HepG2 (cell line): ENCODE results near the gene MYCBPAP. TPM values are rescaled to one million over a fixed set of nuclear protein-coding genes. Genes with fewer than 3 reads are reported as not detected.

Source experiments
- AKAP8 ChIP-seq: sonication (generic); formaldehyde crosslinking; IDR thresholded peaks from 2 replicates; pipeline ENCODE4 v1.5.1; 2020; ENCODE audit warnings: mild to moderate bottlenecking, missing genetic modification reagents
- ARNT2 ChIP-seq: sonication (generic); formaldehyde crosslinking; IDR thresholded peaks from 2 replicates; pipeline ENCODE4 v1.8.0; 2022; ENCODE audit warnings: mild to moderate bottlenecking, low read depth, missing genetic modification reagents, moderate library complexity
- KDM2A ChIP-seq: sonication (generic); formaldehyde crosslinking; IDR thresholded peaks from 2 replicates; pipeline ENCODE4 v1.4.0; 2020; ENCODE audit warnings: low read depth, missing genetic modification reagents, borderline replicate concordance
- KDM3A ChIP-seq: IDR thresholded peaks from 2 replicates; pipeline ENCODE4 v1.6.1; 2018; ENCODE audit warnings: low read depth, missing compliant biosample characterization
- MIXL1 ChIP-seq: IDR thresholded peaks from 2 replicates; pipeline ENCODE4 v1.6.1; 2016
- MTF2 ChIP-seq: sonication (generic); formaldehyde crosslinking; IDR thresholded peaks from 2 replicates; pipeline ENCODE4 v1.5.0; 2020; ENCODE audit warnings: missing genetic modification reagents, borderline replicate concordance
- PAXIP1 ChIP-seq: sonication (generic); formaldehyde crosslinking; conservative IDR thresholded peaks from 2 replicates; pipeline ENCODE4 v1.4.0; 2020; ENCODE audit warnings: mild to moderate bottlenecking, missing genetic modification reagents, moderate library complexity
- POLR2AphosphoS2 ChIP-seq: IDR thresholded peaks from 2 replicates; pipeline ENCODE4 v1.6.1; 2011; ENCODE audit warnings: low read depth, low read length, improper control_type of control experiment
- SAP130 ChIP-seq: IDR thresholded peaks from 2 replicates; pipeline ENCODE4 v1.6.1; 2016; ENCODE audit warnings: low read depth
- SMARCE1 ChIP-seq: fragments of 450-650 bp; IDR thresholded peaks from 2 replicates; pipeline ENCODE4 v1.6.1; 2017; ENCODE audit warnings: borderline replicate concordance
- SPEN ChIP-seq: sonication (generic); formaldehyde crosslinking; IDR thresholded peaks from 2 replicates; pipeline ENCODE4 v1.5.1; 2020; ENCODE audit warnings: low read depth, mild to moderate bottlenecking, missing genetic modification reagents
- TARDBP ChIP-seq: sonication (generic); formaldehyde crosslinking; IDR thresholded peaks from 2 replicates; pipeline ENCODE4 v1.8.0; 2022; ENCODE audit warnings: mild to moderate bottlenecking, missing genetic modification reagents
- ZNF264 ChIP-seq: sonication (generic); formaldehyde crosslinking; IDR thresholded peaks from 2 replicates; pipeline ENCODE4 v1.4.0; 2020; ENCODE audit warnings: missing genetic modification reagents
- ZNF605 ChIP-seq: sonication (generic); formaldehyde crosslinking; IDR thresholded peaks from 2 replicates; pipeline ENCODE4 v1.8.0; 2022; ENCODE audit warnings: mild to moderate bottlenecking, missing genetic modification reagents
- ZNF720 ChIP-seq: sonication (generic); formaldehyde crosslinking; IDR thresholded peaks from 2 replicates; pipeline ENCODE4 v1.4.0; 2020; ENCODE audit warnings: missing genetic modification reagents
- ZNF724P ChIP-seq: sonication (generic); formaldehyde crosslinking; IDR thresholded peaks from 2 replicates; pipeline ENCODE4 v1.8.0; 2022; ENCODE audit warnings: missing genetic modification reagents, borderline replicate concordance
- polyA plus RNA-seq, 8 experiments: library from polyadenylated mRNA; depleted of rRNA in 3 of 8; stranded (reverse) in 7 of 8; unstranded in 1 of 8; fragments of >200 nt; fragmentation: Illumina TruSeq in 4 of 8; extraction: Trizol in 4 of 8; gene quantifications; 2 replicates each; pipeline versions ENCODE4 v1.2.1 to v1.2.3, GENCODE V29; 2011 to 2016; ENCODE audit warnings: low read depth in 4 of 8, missing spikeins in 1 of 8, mixed read lengths in 1 of 8; ENCODE audit not compliant: insufficient read depth in 1 of 8
- total RNA-seq, 5 experiments: library from RNA; depleted of rRNA; stranded (reverse); fragments of >200 nt; fragmentation: Illumina TruSeq; extraction: Trizol; gene quantifications; 2 replicates each; pipeline ENCODE4 v1.2.3, GENCODE V29; 2016; ENCODE audit warnings: low read depth in 1 of 5
- TF ChIP-seq, protein P1 (sequence below): IDR thresholded peaks from 2 replicates; pipeline ENCODE4 v1.6.1; 2016
- TF ChIP-seq, protein P2 (sequence below): sonication (generic); formaldehyde crosslinking; IDR thresholded peaks from 2 replicates; pipeline ENCODE4 v1.5.0; 2020; ENCODE audit warnings: mild to moderate bottlenecking, missing genetic modification reagents, borderline replicate concordance

MYCBPAP gene
- total and polyA plus RNA-seq, 2 of the 13 experiments (the other 11 are each of a cell fraction or from before 2014, with no cell fraction given), result 0.22 to 0.24 TPM

- TF ChIP-seq, protein P1, sequence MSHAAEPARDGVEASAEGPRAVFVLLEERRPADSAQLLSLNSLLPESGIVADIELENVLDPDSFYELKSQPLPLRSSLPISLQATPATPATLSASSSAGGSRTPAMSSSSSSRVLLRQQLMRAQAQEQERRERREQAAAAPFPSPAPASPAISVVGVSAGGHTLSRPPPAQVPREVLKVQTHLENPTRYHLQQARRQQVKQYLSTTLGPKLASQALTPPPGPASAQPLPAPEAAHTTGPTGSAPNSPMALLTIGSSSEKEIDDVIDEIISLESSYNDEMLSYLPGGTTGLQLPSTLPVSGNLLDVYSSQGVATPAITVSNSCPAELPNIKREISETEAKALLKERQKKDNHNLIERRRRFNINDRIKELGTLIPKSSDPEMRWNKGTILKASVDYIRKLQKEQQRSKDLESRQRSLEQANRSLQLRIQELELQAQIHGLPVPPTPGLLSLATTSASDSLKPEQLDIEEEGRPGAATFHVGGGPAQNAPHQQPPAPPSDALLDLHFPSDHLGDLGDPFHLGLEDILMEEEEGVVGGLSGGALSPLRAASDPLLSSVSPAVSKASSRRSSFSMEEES (CRISPR knock-in tag), result no peak
- TF ChIP-seq ZNF264, result peak; percentile 70; the same call in 1 of the 2 replicates
- no peak for TF ChIP-seq POLR2AphosphoS2
- TF ChIP-seq ARNT2 (CRISPR knock-in tag), result 0 out of 2 replicates have a peak, but pooled peaks have one; percentile 59
- no peak for TF ChIP-seq SMARCE1
- peak; percentile 16; the same call in 1 of the 2 replicates for TF ChIP-seq KDM3A (CRISPR knock-in tag)
- TF ChIP-seq ZNF724P, result 0 out of 2 replicates have a peak, but pooled peaks have one; percentile 16
- no peak for TF ChIP-seq MTF2 (CRISPR knock-in tag)
- TF ChIP-seq PAXIP1, result 0 out of 2 replicates have a peak, but pooled peaks have one; percentile 11
- TF ChIP-seq TARDBP, result 0 out of 2 replicates have a peak, but pooled peaks have one; percentile 19
- peak; percentile 36; the same call in 1 of the 2 replicates for TF ChIP-seq SAP130 (CRISPR knock-in tag)
- no peak for TF ChIP-seq MIXL1
- TF ChIP-seq, protein P2, sequence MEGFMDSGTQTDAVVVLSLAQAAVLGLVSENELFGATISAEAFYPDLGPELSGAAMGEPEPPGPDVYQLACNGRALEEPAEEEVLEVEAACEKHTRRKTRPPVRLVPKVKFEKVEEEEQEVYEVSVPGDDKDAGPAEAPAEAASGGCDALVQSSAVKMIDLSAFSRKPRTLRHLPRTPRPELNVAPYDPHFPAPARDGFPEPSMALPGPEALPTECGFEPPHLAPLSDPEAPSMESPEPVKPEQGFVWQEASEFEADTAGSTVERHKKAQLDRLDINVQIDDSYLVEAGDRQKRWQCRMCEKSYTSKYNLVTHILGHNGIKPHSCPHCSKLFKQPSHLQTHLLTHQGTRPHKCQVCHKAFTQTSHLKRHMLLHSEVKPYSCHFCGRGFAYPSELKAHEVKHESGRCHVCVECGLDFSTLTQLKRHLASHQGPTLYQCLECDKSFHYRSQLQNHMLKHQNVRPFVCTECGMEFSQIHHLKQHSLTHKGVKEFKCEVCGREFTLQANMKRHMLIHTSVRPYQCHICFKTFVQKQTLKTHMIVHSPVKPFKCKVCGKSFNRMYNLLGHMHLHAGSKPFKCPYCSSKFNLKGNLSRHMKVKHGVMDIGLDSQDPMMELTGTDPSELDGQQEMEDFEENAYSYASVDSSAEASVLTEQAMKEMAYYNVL (CRISPR knock-in tag), result no peak
- peak; percentile 69 for TF ChIP-seq ZNF605 (CRISPR knock-in tag)
- peak; percentile 20; the same call in 1 of the 2 replicates for TF ChIP-seq KDM2A (CRISPR knock-in tag)
- no peak for TF ChIP-seq ZNF720 (CRISPR knock-in tag)
- 0 out of 2 replicates have a peak, but pooled peaks have one; percentile 49 for TF ChIP-seq SPEN (CRISPR knock-in tag)
- TF ChIP-seq AKAP8 (CRISPR knock-in tag), result peak; percentile 27; the same call in 1 of the 2 replicates
Measured at GRCh38 chr17:50518384-50519023, 10.3 kb downstream of the MYCBPAP start (continued).
